Chondrocyte (in vitro differentiated cells): Measurements from ENCODE around the gene GMPPB. TPM values are rescaled to one million over a fixed set of nuclear protein-coding genes. Genes with fewer than 3 reads are reported as not detected.

Source experiments
- DNase-seq: peaks from one replicate; pipeline ENCODE4 v3.0.0; 2021; ENCODE audit warnings: mixed read lengths, low spot score
- H3K27ac Mint-ChIP-seq: one replicate; pipeline ENCODE4 v1.8.0; 2021; ENCODE audit warnings: mild to moderate bottlenecking, moderate library complexity, mixed read lengths; ENCODE audit not compliant: unreplicated experiment
- H3K27me3 Mint-ChIP-seq: 2 replicates; pipeline ENCODE4 v1.8.0; 2021; ENCODE audit warnings: low read depth, mixed read lengths
- H3K36me3 Mint-ChIP-seq: 2 replicates; pipeline ENCODE4 v1.8.0; 2021; ENCODE audit warnings: low read depth, mixed read lengths
- H3K4me1 Mint-ChIP-seq: 2 replicates; pipeline ENCODE4 v1.8.0; 2021; ENCODE audit warnings: low read depth, mild to moderate bottlenecking, mixed read lengths
- H3K4me3 Mint-ChIP-seq: one replicate; pipeline ENCODE4 v1.8.0; 2021; ENCODE audit warnings: mild to moderate bottlenecking, moderate library complexity, mixed read lengths; ENCODE audit not compliant: unreplicated experiment
- H3K9me3 Mint-ChIP-seq: 2 replicates; pipeline ENCODE4 v1.8.0; 2021; ENCODE audit warnings: low read depth, mixed read lengths
- CTCF ChIP-seq: fragments of 200-600 bp; sonication (generic); IDR thresholded peaks from 2 replicates; pipeline ENCODE4 v1.5.0; 2021; ENCODE audit warnings: antibody characterized with exemption, mild to moderate bottlenecking, moderate library complexity
- total RNA-seq: library from RNA; stranded (reverse); gene quantifications from 3 replicates; pipeline ENCODE4 v1.2.1, GENCODE V29; 2021

Gene GMPPB
- total RNA-seq, 1 donor from 2014 or later, result 28.4 TPM

GRCh38 chr3:49670940-49671290 lies 52.8 kb downstream of the GMPPB start:
- no peaks in the 10 kb centered on the region for H3K27me3 Mint-ChIP-seq
- H3K4me1 Mint-ChIP-seq, result peaks cover 34% of the 10 kb centered on the region
- H3K36me3 Mint-ChIP-seq, result peaks cover 2% of the 10 kb centered on the region
- H3K4me3 Mint-ChIP-seq, result no peak overlapping the region
- DNase-seq, result no peak
- TF ChIP-seq CTCF, result no peak
- H3K27ac Mint-ChIP-seq, result no peak overlapping the region
- H3K9me3 Mint-ChIP-seq, result no peaks in the 10 kb centered on the region

Other genes with a start within 250 kb of the GMPPB start
- gene BSN, start 169.5 kb downstream of the GMPPB start, total RNA-seq, result 0.77 to 0.82 TPM (median 0.77 TPM) in 3 replicates
- 64.5 to 72.0 TPM (median 69.8 TPM) in 3 replicates for gene APEH, start 49.6 kb downstream of the GMPPB start, total RNA-seq
- gene MST1, start 34.5 kb downstream of the GMPPB start, total RNA-seq, result 17.6 to 24.4 TPM (median 19.1 TPM) in 3 replicates
- 40.1 to 46.2 TPM (median 41.4 TPM) in 3 replicates for gene RNF123, start 34.4 kb downstream of the GMPPB start, total RNA-seq
- gene AMIGO3, start 4.3 kb downstream of the GMPPB start, total RNA-seq, result 0.27 to 0.35 TPM in 2 of 3 replicates, not detected in the other
- gene IP6K1, start 62.6 kb upstream of the GMPPB start, total RNA-seq, result 38.9 to 44.4 TPM (median 40.1 TPM) in 3 replicates
- not detected in 3 replicates for gene CDHR4, start 75.9 kb upstream of the GMPPB start, total RNA-seq
- gene INKA1, start 79.3 kb upstream of the GMPPB start, total RNA-seq, result 4.1 to 7.9 TPM (median 7.9 TPM) in 3 replicates
- gene UBA7, start 90.0 kb upstream of the GMPPB start, total RNA-seq, result 25.6 to 45.3 TPM (median 26.3 TPM) in 3 replicates
- 2.3 to 5.9 TPM (median 2.7 TPM) in 3 replicates for gene TRAIP, start 132.6 kb upstream of the GMPPB start, total RNA-seq
- gene CAMKV, start 146.0 kb upstream of the GMPPB start, total RNA-seq, result not detected in 3 replicates
- 0.55 to 1.1 TPM (median 0.56 TPM) in 3 replicates for gene MST1R, start 179.9 kb upstream of the GMPPB start, total RNA-seq
- gene MON1A, start 205.9 kb upstream of the GMPPB start, total RNA-seq, result 9.6 to 13.6 TPM (median 11.0 TPM) in 3 replicates
- 57.1 to 70.7 TPM (median 61.0 TPM) in 3 replicates for gene RBM6, start 216.2 kb upstream of the GMPPB start, total RNA-seq